Activated CD4-positive, alpha-beta T cell treated with anti-CD3 and anti-CD28 coated beads, Interleukin-2, amount 10 ng/mL, durations not matched to agents 24 days and 14 days (primary cell): ENCODE results near the gene ZNF839. TPM values are rescaled to one million over a fixed set of nuclear protein-coding genes. Genes with fewer than 3 reads are reported as not detected.
"Not testable (repeated sequence)": the region's sequence is repeated elsewhere in the genome, so short reads cannot be mapped to it uniquely, and the experiment has no call there.

Experiments used
- DNase-seq: peaks from one replicate; pipeline ENCODE4 v3.0.0; 2022
- H3K27ac Mint-ChIP-seq: one replicate; pipeline ENCODE4 v1.8.0; 2022; ENCODE audit warnings: mild to moderate bottlenecking, mixed read lengths
- H3K27me3 Mint-ChIP-seq: one replicate; pipeline ENCODE4 v1.8.0; 2022; ENCODE audit warnings: mixed read lengths
- H3K36me3 Mint-ChIP-seq: one replicate; pipeline ENCODE4 v1.8.0; 2022; ENCODE audit warnings: low read depth, mild to moderate bottlenecking, mixed read lengths
- H3K4me1 Mint-ChIP-seq: one replicate; pipeline ENCODE4 v1.8.0; 2021; ENCODE audit warnings: mixed read lengths
- H3K4me3 Mint-ChIP-seq: one replicate; pipeline ENCODE4 v1.8.0; 2022; ENCODE audit warnings: mild to moderate bottlenecking, moderate library complexity, mixed read lengths
- H3K9me3 Mint-ChIP-seq: one replicate; pipeline ENCODE4 v1.8.0; 2021; ENCODE audit warnings: mixed read lengths
- intact Hi-C: fragments of 100-400 bp; cut with micrococcal nuclease; formaldehyde crosslinking; loops from one replicate; pipeline ENCODE4 v1.15.1; 2023
- total RNA-seq: library from RNA; stranded (reverse); gene quantifications from 2 replicates; pipeline ENCODE4 v1.2.3, GENCODE V29; 2022

The ZNF839 gene
- total RNA-seq, 1 donor from 2014 or later = 18.3 TPM

DNA sequence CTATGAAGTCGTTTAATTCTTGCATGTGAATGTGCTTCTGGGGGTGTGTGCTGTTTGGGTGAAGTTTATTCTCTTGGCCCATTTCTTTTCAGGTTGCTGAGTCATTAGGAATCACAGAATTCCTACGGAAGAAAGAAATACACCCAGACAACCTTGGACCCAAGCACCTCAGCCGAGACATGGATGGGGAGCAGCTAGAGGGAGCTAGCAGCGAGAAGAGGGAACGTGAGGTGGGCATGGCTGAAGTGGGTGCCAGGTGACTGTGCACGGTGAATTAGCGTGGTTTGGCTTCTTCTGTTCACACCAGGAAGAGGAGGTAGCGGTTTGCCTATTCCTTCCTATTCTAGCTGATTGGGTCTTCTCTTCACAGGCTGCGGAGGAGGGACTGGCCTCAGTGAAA, 19.2 kb downstream of the ZNF839 start:
- H3K4me3 Mint-ChIP-seq = no peak overlapping the region
- peaks cover 3% of the 10 kb centered on the region for H3K4me1 Mint-ChIP-seq
- no peak for DNase-seq
- intact Hi-C loops = no loop called here
- H3K9me3 Mint-ChIP-seq = no peaks in the 10 kb centered on the region
- H3K36me3 Mint-ChIP-seq = peaks cover 36% of the 10 kb centered on the region
- no peaks in the 10 kb centered on the region for H3K27me3 Mint-ChIP-seq
- H3K27ac Mint-ChIP-seq = no peak overlapping the region

DNA sequence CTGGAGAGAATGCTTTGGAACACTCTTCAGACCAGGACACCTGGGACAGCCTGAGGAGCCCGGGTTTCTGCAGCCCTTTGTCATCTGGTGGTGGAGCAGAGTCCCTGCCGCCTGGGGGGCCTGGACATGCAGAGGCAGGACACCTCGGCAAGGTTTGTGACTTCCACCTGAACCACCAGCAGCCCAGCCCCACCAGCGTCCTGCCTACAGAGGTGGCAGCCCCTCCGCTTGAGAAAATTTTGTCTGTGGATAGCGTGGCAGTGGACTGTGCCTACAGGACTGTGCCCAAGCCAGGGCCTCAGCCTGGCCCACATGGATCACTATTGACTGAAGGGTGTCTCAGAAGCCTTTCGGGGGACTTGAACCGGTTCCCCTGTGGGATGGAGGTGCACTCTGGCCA, 22.0 kb downstream of the ZNF839 start:
- no peak overlapping the region for H3K27ac Mint-ChIP-seq
- H3K9me3 Mint-ChIP-seq = no peaks in the 10 kb centered on the region
- H3K36me3 Mint-ChIP-seq = peaks cover 31% of the 10 kb centered on the region
- H3K4me1 Mint-ChIP-seq = no peaks in the 10 kb centered on the region
- intact Hi-C loops = no loop called here
- H3K4me3 Mint-ChIP-seq = no peak overlapping the region
- no peak for DNase-seq
- no peaks in the 10 kb centered on the region for H3K27me3 Mint-ChIP-seq

DNA sequence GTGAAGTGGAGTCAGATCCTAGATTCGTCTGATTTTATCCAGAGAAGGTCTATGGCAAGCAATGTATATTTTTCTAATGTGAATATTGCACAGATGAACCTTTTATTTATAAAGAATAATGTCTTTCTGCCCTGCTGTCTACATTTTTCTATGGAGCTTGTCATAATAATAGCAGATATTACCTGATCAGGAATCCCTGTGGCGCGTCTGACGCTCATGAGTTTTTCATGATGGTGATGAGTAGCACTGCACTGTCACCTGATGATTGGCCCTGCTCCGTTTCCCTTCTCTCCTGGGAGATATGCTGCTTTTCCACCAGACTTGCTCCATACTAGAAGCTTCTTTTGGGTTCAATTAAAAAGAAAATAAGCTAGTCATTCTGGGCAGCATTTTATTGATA, 22.7 kb downstream of the ZNF839 start:
- intact Hi-C loops = no loop called here
- H3K9me3 Mint-ChIP-seq = no peaks in the 10 kb centered on the region
- no peak overlapping the region for H3K4me3 Mint-ChIP-seq
- no peak for DNase-seq
- H3K27me3 Mint-ChIP-seq = no peaks in the 10 kb centered on the region
- peaks cover 31% of the 10 kb centered on the region for H3K36me3 Mint-ChIP-seq
- no peak overlapping the region for H3K27ac Mint-ChIP-seq
- no peaks in the 10 kb centered on the region for H3K4me1 Mint-ChIP-seq

DNA sequence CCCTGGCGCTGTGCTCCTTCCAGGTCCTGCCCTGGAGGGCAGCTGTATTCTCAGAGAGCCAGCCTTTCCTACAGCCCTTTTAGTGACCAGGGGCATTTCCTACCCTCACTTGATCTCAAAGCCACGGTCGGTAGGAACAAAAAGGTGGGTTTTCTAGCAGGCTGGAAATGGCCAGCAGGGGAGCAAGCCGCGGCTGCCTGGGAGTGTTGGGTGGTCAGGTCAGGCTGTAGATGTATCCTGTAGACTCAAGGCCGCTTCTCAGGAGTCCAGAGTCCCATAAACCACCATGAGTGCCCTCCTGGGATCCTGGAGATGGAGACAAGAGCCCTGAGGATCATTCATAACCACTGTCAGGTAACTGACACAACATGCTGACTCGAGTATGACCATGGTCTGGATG, 24.5 kb downstream of the ZNF839 start:
- H3K4me3 Mint-ChIP-seq = no peak overlapping the region
- no peaks in the 10 kb centered on the region for H3K9me3 Mint-ChIP-seq
- no peak for DNase-seq
- intact Hi-C loops = no loop called here
- H3K27ac Mint-ChIP-seq = no peak overlapping the region
- H3K36me3 Mint-ChIP-seq = peaks cover 37% of the 10 kb centered on the region
- no peaks in the 10 kb centered on the region for H3K27me3 Mint-ChIP-seq
- no peaks in the 10 kb centered on the region for H3K4me1 Mint-ChIP-seq

DNA sequence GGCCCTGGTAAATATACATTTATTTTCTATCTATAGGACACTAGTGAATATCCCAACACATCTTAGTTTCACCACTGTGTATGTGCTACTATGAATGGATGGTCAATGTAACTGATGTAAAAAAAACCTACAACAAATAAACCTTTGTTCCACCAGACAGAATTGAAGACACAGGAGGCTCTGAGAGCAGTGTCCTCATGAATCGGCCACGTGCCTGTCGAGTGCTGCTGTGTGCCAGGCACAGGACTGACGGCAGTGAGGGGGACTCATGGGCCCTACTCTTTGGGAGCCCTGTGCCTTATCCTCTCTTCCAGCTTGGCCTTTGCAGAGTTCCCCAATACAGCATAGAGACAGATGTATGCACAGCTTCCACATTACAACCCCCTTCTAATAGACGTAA, 24.9 kb downstream of the ZNF839 start:
- Mint-ChIP-seq H3K36me3 (peaks cover 39% of the 10 kb centered on the region), H3K4me1 (no peaks in the 10 kb centered on the region), H3K9me3 (no peaks in the 10 kb centered on the region), H3K27ac (no peak overlapping the region), H3K4me3 (no peak overlapping the region), H3K27me3 (no peaks in the 10 kb centered on the region)
- DNase-seq = no peak
- intact Hi-C loops = no loop called here

DNA sequence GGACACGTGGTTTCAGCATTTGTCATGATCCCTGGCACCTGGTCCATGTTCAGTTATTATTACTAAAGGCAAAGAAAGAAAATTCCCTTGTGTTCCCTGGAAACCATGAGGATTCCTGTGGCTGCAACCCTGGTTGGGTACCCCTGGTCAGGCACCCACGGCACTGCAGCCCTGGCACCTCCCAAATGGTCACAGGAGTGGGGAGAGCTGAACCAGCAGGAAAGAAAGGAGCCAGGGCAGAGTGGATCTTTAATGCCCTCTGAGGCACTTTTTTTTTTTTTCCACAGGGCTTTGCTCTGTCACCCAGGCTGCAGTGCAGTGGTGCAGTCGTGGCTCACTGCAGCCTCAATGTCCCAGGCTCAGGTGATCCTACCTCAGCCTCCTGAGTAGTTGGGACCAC, 25.7 kb downstream of the ZNF839 start:
- Mint-ChIP-seq H3K4me1 (no peaks in the 10 kb centered on the region), H3K36me3 (peaks cover 46% of the 10 kb centered on the region), H3K27me3 (no peaks in the 10 kb centered on the region), H3K27ac (no peak overlapping the region), H3K9me3 (no peaks in the 10 kb centered on the region), H3K4me3 (no peak overlapping the region)
- no peak for DNase-seq
- intact Hi-C loops = no loop called here

DNA sequence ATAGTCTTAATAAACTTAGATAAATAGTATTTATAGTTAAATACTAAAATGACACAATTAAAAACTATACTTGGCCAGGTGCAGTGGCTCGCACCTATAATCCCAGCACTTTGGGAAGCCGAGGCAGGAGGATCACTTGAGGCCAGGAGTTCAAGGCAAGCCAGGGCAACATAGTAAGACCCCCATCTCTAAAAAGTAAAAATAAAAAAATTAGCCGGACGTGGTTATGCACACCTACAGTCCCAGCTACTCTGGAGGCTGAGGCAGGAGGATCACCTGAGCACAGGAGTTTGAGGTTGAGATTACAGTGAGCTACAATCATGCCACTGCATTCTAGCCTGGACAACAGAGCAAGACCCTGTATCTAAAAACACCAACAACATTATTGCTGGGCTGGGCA, 27.1 kb downstream of the ZNF839 start:
- Mint-ChIP-seq H3K27me3 (no peaks in the 10 kb centered on the region), H3K36me3 (peaks cover 49% of the 10 kb centered on the region), H3K9me3 (no peaks in the 10 kb centered on the region), H3K27ac (no peak overlapping the region), H3K4me3 (no peak overlapping the region), H3K4me1 (no peaks in the 10 kb centered on the region)
- intact Hi-C loops = no loop called here
- no peak for DNase-seq

DNA sequence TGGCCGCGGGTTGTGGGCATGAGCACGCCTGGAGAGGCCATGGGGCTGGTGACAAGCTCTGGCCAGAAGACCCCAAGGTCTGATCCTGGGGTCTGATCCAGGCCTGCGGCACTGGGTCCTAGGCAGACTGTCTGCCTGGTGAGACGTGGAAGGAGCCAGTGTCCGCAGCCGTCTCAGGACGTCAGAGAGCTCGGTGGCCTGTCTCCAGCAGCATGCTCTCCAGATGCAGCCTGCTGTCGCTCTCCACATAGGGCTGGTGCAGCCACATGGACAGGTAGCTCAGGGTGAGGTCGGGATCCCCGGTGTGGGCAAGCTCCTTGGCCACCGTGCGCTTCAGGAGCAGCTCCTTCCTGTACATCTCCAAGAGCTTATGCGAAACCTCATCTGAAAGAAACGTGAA, 28.8 kb downstream of the ZNF839 start:
- H3K27me3 Mint-ChIP-seq = no peaks in the 10 kb centered on the region

DNA sequence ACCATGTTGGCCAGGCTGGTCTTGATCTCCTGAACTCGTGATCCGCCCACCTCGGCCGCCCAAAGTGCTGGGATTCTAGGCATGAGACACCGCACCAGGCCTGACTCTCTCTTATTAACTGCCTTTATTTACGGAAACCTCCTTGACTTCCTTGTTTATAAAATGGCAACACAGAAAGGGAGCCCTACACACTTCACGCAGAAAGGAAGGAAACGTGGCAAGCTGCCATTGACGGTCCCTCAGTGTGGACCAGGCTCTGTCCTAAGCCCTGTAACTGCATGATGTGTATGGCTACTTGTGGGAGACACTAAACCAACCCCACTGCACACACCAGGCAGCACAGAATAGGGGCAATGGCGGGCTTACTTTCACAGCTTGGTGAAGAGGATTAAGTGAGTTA, 31.5 kb downstream of the ZNF839 start:
- no peaks in the 10 kb centered on the region for H3K4me1 Mint-ChIP-seq
- no peak for DNase-seq
- intact Hi-C loops = no loop called here
- H3K4me3 Mint-ChIP-seq = no peak overlapping the region
- H3K27ac Mint-ChIP-seq = no peak overlapping the region
- no peaks in the 10 kb centered on the region for H3K27me3 Mint-ChIP-seq
- peaks cover 52% of the 10 kb centered on the region for H3K36me3 Mint-ChIP-seq
- H3K9me3 Mint-ChIP-seq = no peaks in the 10 kb centered on the region

More for the DNA sequence above, 28.8 kb downstream of the ZNF839 start:
- Mint-ChIP-seq H3K9me3 (no peaks in the 10 kb centered on the region), H3K4me3 (no peak overlapping the region), H3K36me3 (peaks cover 48% of the 10 kb centered on the region), H3K27ac (no peak overlapping the region), H3K4me1 (no peaks in the 10 kb centered on the region)
- intact Hi-C loops = no loop called here
- no peak for DNase-seq

DNA sequence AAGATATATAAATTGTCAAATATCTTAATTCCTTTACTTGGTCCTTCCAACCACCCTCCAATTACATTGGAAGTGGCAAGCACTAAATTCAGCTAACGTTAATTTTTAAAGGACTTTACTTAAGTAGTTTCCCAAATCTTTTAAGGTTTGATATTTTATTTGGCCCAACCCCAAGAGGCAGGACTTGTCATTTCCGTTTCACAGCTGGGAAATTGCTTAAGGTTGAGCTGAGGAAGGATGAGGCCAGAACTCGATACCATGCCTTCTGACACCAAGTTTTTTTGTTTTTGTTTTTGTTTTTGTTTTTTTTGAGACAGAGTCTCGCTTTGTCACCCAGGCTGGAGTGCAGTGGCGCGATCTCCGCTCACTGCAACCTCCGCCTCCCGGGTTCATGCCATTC, 32.0 kb downstream of the ZNF839 start:
- not testable (repeated sequence) for H3K4me3 Mint-ChIP-seq, DNase-seq
- H3K36me3 Mint-ChIP-seq = peaks cover 53% of the 10 kb centered on the region

DNA sequence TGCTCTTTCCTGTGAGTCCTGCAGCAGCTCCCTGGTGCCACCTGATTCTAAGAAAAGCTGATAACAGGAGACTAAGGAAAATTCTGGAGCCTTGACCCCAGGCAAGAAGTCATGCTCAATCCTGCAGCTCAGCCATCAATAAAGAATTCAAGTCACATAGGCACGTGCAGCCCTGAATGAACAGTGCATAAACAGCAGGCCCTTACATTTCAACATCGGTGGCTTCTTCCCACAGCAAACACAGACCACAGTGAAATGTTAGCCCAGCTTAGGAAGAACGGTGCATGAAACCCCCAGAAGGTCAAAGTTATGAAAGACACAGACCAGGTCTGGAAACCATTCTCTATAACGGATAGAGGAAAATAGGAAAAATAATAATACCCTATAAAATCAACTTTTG, 32.7 kb downstream of the ZNF839 start:
- no peak for DNase-seq
- intact Hi-C loops = no loop called here
- H3K27me3 Mint-ChIP-seq = no peaks in the 10 kb centered on the region
- H3K9me3 Mint-ChIP-seq = no peaks in the 10 kb centered on the region
- H3K4me1 Mint-ChIP-seq = no peaks in the 10 kb centered on the region
- H3K36me3 Mint-ChIP-seq = peaks cover 57% of the 10 kb centered on the region
- H3K27ac Mint-ChIP-seq = no peak overlapping the region
- H3K4me3 Mint-ChIP-seq = no peak overlapping the region

More for the DNA sequence above, 32.0 kb downstream of the ZNF839 start:
- H3K4me1 Mint-ChIP-seq, H3K27ac Mint-ChIP-seq, H3K27me3 Mint-ChIP-seq, H3K9me3 Mint-ChIP-seq, intact Hi-C loops: not testable (repeated sequence)

DNA sequence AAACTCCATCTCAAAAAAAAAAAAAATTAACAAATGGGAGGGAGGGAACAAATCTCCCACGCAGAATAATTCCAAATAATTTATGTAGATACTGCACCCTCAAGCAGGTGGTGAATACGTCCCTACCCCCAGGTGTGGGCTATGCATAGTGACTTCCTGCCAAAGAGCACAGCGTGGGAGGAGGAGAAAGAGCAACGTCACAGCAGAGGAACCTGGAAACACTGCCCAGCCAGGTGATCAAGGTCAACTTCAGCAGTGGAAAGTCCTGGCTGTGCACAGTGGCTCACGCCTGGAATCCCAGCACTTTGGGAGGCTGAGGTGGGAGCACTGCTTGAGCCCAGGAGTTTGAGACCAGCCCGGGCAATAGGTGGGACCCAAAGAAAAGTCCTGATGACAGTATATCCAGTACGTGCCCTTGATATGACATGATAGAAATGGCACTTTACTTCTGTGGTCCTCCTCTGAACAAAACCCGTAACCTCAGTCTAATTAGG, 33.6 kb downstream of the ZNF839 start:
- no peak overlapping the region for H3K4me3 Mint-ChIP-seq
- intact Hi-C loops = no loop called here
- no peak overlapping the region for H3K27ac Mint-ChIP-seq
- H3K36me3 Mint-ChIP-seq = peaks cover 58% of the 10 kb centered on the region
- H3K4me1 Mint-ChIP-seq = no peaks in the 10 kb centered on the region
- H3K9me3 Mint-ChIP-seq = no peaks in the 10 kb centered on the region
- no peak for DNase-seq
- no peaks in the 10 kb centered on the region for H3K27me3 Mint-ChIP-seq

DNA sequence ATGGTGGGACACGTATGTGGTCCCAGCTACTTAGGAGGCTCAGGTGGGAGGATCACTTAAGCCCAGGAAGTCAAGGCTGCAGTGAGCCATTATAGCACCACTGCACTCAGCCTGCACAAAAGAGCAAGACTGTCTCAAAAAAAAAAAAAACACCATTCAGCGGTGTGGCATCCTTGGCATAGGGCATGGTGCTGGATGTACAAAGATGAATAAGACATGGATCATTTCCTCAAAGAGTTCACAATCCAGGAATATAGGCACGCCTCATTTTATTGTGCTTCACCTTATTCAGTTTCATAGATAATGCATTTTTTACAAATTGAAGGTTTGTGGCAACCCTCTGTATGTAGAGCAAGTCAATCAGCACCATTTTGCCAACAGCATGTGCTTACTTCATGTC, 36.7 kb downstream of the ZNF839 start:
- no peak overlapping the region for H3K27ac Mint-ChIP-seq
- H3K4me1 Mint-ChIP-seq = peaks cover 7% of the 10 kb centered on the region
- intact Hi-C loops = no loop called here
- no peaks in the 10 kb centered on the region for H3K9me3 Mint-ChIP-seq
- no peaks in the 10 kb centered on the region for H3K27me3 Mint-ChIP-seq
- no peak for DNase-seq
- H3K36me3 Mint-ChIP-seq = peaks cover 44% of the 10 kb centered on the region
- H3K4me3 Mint-ChIP-seq = no peak overlapping the region

DNA sequence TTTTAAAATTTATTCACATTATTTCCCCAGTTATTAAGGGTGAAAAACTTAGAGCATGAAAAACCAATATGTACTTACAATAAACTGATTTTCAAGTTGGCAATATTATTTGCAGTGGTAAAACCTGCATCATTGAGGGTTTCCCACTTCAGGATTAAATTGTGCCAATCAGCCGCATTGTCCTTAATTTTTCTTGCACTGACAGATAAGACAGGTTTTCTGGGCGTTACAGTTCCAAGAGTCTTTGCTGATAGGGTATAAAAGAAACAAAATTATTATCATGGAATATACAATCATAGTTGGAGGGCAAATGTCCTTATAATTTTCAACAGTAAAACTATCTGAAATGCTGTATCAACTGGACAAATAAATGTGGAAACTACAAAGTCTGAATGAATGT, 39.8 kb downstream of the ZNF839 start:
- peaks cover 32% of the 10 kb centered on the region for H3K36me3 Mint-ChIP-seq
- intact Hi-C loops = no loop called here

DNA sequence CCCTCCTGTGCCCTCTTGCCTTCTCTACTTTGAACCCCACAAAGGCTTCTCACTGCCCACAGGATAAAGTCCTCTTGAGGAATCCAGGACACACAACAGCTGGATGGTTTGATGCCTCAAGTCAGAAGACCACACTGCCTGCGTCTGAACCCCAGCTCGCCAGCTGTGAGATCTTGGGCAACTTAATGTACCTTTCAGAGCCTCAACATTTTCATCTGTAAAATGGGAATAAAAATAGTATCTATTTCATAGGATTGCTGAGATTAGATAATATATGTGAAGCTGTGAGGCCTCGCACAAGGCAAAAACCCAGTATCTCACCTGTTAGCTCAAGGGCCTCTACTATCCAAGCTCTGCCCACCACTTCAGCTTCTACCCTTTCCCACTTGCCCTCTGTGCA, 40.8 kb downstream of the ZNF839 start:
- Mint-ChIP-seq H3K27ac (no peak overlapping the region), H3K4me1 (peaks cover 20% of the 10 kb centered on the region), H3K9me3 (no peaks in the 10 kb centered on the region), H3K4me3 (no peak overlapping the region), H3K36me3 (peaks cover 28% of the 10 kb centered on the region), H3K27me3 (peaks cover 2% of the 10 kb centered on the region)
- no peak for DNase-seq
- intact Hi-C loops = loop anchor here (5.0 kb wide), 2 partner anchors 398 to 462 kb away; partner anchors contain the start of gene DYNC1H1

More for the DNA sequence above, 39.8 kb downstream of the ZNF839 start:
- peaks cover 2% of the 10 kb centered on the region for H3K27me3 Mint-ChIP-seq
- peaks cover 20% of the 10 kb centered on the region for H3K4me1 Mint-ChIP-seq
- H3K4me3 Mint-ChIP-seq = no peak overlapping the region
- no peak for DNase-seq
- H3K27ac Mint-ChIP-seq = no peak overlapping the region
- no peaks in the 10 kb centered on the region for H3K9me3 Mint-ChIP-seq
